HG02840 (cell line): ENCODE data around the gene TESMIN.

Source experiments
- ATAC-seq: cut with Tn5 transposase; IDR thresholded peaks from one replicate; pipeline ENCODE4 v1.9.1; 2021; ENCODE audit warnings: mild to moderate bottlenecking, moderate library complexity, moderate number of reproducible peaks; ENCODE audit not compliant: unreplicated experiment, low FRiP score

The TESMIN gene

DNA sequence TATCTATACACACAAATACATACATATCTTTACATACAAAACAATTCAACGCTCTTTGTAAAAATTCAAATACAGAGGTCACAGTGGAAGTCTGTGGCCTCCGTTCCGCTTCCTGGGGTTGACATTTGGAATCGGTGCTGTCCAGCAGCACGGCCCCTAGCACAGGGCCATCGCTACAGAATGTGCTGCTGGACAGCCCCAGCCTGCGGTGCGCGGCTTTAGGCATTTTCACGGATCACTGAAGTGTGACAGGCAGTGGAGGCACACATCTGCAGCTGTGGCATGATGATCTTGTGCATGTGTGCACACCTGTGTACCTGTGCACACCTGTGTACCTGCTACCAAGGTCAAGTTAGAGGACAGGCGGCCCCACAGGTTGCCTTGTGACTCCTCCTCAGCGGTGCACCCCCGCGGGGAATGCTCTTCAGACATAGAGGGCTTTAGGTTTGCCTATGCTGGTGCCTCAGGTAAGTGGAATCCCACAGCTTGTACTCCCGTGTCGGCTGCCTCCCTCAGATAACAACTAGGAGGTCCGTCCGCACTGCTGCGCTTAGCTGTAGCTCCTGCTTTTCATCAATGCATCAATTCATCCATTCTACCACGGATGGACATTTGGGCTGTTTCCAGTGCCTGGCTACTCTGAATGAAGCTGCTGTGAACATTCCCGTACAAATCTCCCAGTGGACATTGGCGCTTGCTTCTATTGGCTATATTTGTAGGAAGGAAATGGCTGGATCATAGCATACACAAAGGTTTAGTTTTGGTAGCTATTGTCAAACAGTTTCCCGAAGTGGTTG is 37.1 kb downstream of the TESMIN start:
- no peak for ATAC-seq

DNA sequence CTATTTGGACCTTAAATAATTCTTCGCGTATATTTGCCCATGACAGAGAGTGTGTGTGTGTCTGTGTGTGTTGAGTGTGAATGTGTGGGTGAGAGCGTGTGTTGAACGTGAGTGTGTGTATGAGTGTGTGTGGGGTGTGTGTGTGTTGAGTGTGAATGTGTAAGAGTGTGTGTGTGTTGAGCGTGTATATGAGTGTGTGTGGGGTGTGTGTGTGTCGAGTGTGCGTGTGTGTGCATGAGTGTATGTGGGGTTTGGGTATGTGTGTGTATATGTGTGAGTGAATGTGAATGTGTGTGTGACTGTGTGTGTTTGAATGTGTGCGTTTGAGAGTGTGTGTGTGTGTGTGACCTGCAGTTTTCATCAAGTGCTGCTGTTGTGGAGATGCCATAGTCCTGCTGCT is 40.2 kb downstream of the TESMIN start:
- ATAC-seq: no peak

DNA sequence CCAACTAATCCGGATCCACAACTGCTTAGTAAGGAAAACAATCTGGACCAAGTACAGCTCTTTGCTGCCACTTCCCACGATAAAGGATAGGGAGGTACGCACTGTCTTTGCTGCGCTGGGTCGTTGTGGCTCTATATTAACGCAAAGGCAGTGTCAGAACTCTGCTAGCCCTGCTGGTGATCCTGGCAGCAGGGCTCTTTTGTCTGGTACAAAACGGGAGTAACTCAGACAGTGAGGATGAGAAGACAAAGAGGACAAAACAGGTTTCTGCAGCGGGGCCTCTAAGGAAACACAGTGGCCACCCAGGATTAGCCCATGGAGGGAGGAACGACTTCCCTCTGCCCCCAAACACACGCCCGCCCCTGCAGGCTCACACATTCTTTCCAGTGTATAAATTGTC is 40.9 kb downstream of the TESMIN start:
- ATAC-seq: no peak

DNA sequence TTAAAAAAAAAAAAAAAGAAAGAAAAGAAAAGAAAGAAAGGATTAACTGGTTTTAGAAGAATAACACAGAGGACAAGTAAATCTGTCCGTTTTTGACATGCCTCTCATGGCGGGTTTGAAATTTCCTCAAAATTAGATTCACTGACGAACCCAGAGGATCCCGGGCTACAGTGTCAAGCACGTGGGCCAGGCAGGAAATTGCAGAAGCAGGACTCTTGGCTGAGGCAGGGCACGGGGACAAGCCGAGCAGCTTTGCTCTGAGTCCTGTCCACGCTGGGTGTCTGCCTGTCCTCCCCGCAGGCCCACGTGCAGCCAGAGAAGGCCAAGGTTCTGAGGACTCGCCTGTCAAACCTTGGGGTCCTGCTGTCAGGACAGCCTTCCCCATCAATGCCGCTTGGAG is 42.3 kb downstream of the TESMIN start:
- no peak for ATAC-seq

DNA sequence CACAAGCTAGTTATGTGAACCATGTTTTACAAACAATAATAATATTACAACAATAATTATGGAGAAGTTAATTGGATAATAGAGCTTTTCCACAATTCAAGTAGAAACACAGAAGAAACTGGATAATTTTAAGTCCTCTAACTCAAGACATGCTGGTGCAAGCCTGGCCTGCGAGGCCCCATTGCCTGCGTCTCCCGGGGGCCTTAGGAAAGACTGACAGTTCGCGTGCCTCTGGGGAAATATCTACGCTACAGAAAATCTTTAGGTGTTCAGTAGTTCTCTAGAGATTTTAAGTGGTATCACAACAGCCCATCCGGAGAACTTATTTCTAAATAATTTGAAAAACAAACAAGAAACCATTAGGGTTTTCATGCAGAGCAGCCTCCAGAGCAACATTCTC is 43.8 kb downstream of the TESMIN start:
- ATAC-seq: no peak

DNA sequence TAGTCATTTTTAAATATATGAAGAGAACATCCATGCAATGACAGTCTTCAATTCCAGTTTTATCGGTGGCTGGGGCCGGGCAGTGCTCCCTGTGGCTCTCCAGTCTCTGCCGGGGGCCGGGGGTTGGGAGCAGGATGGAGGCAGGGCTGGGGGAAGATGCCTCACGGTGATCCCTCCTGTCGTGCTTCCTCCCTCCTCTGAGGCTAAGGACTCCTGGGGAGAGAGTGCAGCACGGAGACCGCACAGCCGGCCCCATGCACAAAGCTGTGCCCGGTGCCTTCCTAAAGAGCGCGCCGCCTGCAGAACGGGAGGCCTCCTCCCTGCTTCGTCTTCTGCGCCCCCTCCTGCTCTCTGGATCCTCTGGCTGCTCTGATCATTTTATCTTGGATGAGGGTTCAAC is 46.4 kb downstream of the TESMIN start:
- ATAC-seq: no peak

GRCh38 chr11:68698993-68699392 is 52.3 kb downstream of the TESMIN start:
- ATAC-seq: no peak

DNA sequence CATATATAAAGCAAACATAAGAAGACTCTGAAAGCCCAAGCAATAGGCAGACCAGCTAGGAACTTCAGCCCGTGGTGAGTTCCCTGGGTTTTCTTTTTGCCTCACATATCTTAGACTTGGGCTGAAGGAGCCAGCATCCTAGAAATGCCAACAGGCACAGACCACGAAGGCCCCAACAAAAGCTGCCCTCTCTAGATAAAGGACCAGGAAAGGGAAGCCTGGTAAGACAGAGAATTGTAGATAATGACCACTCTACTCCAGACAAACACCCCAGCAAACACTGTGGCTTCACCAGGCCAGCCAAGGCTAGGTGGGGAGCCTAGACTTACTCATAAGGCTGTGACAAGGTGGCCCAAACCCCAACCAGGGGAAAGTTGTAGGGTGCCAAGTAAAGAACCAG is 55.8 kb downstream of the TESMIN start:
- no peak for ATAC-seq

- ATAC-seq: no peak
Observed at GRCh38 chr11:68694431-68695297, 56.7 kb downstream of the TESMIN start.

DNA sequence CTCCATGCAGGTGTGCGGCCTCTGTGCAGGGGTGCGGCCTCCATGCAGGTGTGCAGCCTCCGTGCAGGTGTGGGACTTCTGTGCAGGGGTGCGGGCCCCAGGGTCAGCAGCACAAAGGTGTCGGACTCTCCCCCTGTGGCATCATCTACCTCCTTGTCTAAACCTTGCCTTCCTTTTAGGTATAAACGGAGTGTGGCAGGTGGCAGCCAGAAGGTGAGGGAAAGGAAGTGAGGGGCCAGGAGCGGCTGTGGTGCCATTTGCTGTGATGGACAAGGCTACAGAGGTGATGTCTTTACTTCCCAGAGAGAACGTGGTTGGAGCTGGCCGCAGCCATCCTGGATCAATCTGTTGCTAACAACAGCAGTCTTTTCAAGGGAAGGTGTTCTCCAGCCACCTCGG is 57.8 kb downstream of the TESMIN start:
- ATAC-seq: no peak

DNA sequence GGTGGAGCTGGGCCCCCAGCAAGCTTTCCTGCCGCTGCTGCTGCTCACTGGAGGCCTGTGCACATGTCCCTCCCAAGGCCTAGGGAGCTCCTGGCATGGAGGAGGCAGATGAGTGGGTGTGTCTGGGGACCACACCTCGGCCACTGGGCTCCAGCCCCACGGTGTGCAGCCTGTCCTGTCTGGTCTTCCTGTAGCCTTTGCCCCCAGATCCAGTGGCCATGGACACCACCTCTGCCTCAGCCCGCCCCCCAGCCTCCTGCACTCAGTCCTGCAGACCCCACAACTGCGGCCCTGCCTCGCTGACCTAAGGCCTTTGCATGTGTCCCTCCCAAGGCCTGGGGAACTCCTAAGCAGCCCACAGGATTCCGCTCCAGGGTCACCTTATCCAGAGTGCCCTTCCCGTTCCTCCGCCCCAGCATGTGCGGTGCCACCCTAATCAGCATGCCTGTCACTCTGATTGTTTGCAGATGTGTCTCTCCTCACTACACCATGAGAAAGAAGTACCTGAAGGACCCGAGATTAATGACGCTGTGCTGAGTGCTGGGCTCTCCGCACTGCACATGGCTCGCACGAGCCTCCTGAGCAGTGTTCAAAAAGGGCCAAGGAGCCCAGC is 58.3 kb downstream of the TESMIN start:
- no peak for ATAC-seq

DNA sequence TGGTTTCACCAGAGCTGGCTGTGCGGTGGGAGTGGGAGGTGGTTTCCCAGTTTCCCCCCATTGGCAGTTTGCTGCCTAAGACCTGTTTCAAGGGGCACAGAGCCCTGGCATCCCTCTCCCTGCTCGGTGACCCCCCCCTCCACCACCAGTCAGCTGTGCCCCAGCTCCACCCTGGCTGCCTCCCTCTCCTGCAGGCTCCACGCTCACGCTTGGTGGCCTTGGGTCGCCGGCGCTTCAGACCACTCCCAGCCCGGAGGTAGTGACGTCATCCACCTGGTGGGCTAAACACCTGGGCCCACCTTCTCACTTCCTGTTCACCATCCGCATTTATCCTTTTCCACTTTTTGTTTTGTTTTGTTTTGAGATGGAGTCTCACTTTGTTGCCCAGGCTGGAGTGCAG is 59.2 kb downstream of the TESMIN start:
- no peak for ATAC-seq

DNA sequence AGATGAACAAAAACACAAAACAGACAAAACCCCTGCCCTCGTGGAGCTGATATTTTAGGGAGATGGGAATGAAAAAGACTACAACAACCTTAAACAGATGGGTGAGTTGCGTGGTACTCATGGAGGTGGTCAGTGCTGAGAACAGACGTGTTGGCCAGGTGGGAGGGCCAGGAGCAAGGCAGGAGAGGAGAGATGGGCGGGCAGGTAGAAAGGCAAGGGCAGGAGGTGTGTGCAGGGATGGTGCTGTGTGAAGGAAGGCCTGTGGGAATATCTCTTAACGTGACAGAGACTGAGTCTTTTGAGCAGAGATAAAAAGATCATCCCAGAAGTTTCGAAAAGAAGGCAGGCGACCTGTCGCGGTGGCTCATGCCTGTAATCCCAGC is 59.9 kb downstream of the TESMIN start:
- ATAC-seq: no peak

- ATAC-seq: no peak
Observed at GRCh38 chr11:68690671-68691401, 60.5 kb downstream of the TESMIN start.

GRCh38 chr11:68689737-68690625 is 61.3 kb downstream of the TESMIN start:
- no peak for ATAC-seq

DNA sequence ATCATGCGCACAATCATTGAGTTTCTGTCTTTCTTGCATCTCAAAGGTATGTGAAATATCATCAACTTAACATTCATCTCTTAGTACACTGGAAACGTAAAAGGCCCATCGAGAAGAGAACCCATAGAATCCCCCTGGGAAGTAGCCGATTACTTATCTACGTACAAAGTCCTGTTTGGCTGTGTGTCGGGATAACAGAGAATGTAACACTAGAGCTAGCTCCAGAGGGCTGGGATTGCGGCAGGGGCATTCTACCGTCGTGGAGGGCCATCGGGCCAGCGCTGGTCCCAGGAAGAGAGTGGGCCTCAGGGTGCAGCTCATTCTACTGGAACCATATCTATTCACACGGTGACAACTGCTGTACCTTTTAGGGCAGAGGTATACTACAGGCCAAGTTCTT is 62.4 kb downstream of the TESMIN start:
- ATAC-seq: no peak

GRCh38 chr11:68687986-68688385 is 63.3 kb downstream of the TESMIN start:
- no peak for ATAC-seq

DNA sequence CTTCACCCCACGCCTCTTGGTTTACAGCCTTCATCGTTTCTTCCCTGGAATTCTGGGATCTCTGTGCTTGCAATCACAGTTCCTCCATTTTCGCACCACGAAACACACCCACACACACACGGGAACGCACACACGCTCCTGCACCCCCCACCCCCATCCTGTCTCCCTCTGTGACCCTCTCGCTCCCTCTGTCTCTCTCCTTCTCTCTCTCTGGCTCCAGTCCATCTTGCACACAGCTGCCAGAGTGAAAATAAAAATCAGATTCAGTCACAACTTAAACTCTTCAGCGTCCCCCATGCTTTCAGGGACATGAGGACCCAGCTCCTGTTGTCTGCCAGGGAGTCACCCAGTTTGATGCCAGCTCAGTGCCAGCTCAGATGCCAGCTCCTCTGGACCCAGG is 64.0 kb downstream of the TESMIN start:
- ATAC-seq: no peak

DNA sequence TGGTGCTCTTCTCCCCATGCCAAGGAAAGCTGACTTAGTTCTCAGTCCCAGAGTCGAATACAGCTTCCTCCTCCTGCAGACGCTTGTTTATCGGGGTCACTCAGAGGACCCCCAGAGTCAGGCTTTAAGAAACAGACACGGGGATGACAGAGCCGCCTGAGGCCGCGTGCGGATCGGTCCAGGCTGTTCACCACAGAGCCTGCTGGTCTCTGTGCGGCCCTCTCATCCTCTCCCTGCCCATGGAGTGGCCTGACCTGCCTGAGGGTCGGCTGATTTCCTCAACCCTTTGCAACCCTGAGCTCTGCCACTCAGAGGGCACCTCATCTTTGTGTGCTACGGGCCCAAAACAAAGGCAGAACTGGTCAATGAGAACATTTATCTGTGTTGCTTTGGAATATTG is 64.8 kb downstream of the TESMIN start:
- ATAC-seq: no peak
